22Rv1 (cell line): ENCODE results near the gene MRRF.

ENCODE experiments used
- H3K27ac ChIP-seq: fragments of 450-650 bp; 2 replicates; pipeline ENCODE4 v1.5.1; 2017
- CTCF ChIP-seq: fragments of 450-650 bp; IDR thresholded peaks from 2 replicates; pipeline ENCODE4 v1.5.1; 2017; ENCODE audit warnings: mild to moderate bottlenecking
- ZFX ChIP-seq: fragments of 450-650 bp; IDR thresholded peaks from 2 replicates; pipeline ENCODE4 v1.6.1; 2017; ENCODE audit warnings: antibody characterized with exemption, borderline replicate concordance

Gene MRRF

DNA sequence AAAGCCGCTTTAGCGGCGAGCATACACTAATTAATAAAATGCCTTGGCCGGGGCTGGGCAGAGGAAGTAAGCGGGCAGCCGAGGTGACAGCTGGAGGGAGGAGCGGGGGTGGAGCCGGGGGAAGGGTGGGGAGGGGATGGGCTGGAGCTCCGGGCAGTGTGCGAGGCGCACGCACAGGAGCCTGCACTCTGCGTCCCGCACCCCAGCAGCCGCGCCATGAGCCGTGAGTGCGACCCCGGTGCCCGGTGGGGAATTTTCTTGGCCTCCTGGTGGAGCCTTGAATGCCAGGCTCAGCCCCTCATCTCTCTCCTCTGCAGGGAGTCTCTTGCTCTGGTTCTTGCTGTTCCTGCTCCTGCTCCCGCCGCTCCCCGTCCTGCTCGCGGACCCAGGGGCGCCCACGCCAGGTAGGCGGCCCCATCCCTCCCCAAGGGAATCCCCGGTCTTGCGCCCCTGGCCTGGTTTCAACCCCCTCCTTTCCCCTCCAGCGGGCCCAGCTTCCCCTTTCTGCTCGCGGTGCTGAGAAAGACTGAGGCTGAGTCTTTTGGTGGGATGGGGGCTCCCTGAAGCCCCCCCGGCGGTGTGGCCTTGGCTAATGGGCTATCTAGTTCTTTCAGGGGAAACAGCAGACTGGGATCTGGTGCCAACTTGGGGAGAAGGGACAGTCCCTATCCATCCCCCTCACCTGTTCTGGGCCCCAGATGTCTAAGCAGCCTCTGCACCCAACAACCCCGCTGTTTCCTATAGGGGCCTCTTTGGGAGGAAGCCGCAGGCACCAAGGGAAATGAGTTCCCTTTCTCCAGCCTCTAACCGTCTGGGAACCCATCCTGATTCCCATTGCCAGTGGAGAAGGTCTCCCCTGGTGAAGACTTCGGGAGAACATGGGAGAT, 106.4 kb downstream of the MRRF start, which contains the start of gene PTGS1:
Gene PTGS1 (plus strand): TSS at position 156 of the 887 bp plus-strand sequence. CDS start 61 bp downstream, at position 217.
- H3K27ac ChIP-seq, result no peak within 1 kb of the TSS
- TF ChIP-seq ZFX (no peak), CTCF (no peak)

GRCh38 chr9:122371846-122372245, 107.2 kb downstream of the MRRF start:
- H3K27ac ChIP-seq, result no peak overlapping the region
- TF ChIP-seq ZFX, result no peak
- TF ChIP-seq CTCF, result no peak

DNA sequence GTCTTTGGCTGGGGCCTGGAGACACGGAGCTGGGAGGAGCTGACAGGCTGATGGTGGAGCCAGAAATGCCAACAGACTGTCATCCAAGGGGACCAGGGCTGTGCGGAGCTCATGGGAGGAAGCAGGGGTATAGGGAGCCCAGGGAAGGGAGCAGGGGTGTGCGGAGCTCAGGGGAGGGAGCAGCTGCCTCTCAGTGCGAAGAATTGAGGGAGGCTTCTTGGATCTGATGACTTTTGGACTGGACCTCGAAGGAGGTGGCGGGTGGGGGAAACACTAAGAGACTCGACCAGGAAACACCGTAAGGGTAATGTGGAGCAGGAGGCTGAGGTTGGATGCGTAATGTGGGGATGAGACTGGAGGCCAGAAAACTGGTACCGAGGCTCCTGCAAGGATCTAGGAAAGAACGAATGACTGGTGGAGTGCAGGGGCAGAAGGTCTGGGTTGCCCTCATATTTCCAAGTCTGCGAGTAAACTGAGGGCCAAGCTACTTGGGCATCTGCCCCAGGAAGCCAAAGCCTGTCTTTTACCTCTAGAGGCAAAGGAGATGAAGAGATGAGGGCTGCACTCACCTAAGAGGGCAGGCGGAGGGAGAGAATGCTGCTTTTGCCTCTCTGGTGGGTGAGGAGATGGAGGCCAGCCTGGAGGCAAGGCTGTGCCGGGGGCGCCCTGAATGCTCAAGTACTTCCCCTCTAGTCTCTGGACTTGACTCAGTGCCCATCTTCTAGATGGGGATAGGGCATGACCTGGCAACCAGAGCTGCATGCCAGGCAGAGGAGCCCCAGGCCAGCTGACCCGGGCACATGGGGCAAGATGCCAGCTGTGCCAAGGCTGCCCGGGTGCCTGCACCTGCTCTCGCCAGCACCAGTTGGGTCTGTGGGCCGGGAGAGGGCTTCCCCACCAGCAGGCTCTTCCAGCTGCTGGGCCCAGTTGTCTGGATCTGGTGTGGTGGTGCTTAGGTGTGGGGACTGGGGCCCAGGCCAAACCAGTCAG, 108.5 kb downstream of the MRRF start:
- no peak for TF ChIP-seq CTCF
- no peak for TF ChIP-seq ZFX
- no peak overlapping the region for H3K27ac ChIP-seq

DNA sequence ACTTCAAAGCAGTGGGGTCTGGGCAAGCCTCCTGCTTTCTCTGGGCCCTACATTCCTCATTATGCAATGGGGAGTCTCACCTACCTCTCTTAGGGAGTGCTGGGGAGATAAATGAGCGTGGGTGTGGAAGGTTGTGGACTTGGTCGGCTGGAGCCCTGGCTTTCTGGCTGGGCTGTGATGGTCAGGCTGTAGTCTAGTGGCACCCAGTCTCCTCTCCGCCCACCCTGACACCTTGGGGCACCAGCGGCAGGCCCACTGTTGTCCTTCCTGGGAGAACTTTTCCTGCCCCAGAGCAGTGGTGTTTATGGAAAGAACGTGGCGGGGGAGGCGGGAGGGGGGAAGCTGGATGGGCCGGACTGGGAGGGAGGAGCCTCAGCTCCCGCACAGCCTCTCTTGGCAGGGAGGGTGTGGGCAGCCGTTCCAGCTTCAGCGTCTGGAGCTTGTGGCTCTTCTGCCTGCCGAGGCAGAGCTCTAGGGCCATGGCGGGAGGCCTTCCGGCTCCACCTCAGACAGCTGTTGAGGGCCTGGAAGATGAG, 110.3 kb downstream of the MRRF start:
- H3K27ac ChIP-seq, result no peak overlapping the region
- TF ChIP-seq CTCF, result no peak
- no peak for TF ChIP-seq ZFX

DNA sequence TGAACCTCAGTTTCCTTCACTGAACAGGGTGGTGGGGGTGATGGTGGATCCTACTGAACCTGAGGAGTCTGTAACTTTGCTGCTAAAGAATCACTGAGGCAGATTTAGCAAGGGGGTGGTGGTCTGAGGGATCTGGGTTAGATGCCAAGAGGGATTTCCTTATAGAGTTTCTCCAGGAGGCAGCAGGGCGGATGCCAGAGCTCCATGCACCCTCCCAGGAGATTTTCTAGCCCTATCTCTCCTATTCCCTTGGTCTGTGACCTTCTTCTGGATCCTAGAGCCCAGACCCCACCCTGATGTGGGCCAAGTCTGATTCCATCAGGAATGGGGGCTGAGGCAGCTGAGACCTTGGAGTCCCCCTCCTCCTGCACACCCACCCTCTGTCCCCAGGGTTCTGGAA, 112.1 kb downstream of the MRRF start:
- H3K27ac ChIP-seq, result no peak overlapping the region
- TF ChIP-seq CTCF, result no peak
- no peak for TF ChIP-seq ZFX

DNA sequence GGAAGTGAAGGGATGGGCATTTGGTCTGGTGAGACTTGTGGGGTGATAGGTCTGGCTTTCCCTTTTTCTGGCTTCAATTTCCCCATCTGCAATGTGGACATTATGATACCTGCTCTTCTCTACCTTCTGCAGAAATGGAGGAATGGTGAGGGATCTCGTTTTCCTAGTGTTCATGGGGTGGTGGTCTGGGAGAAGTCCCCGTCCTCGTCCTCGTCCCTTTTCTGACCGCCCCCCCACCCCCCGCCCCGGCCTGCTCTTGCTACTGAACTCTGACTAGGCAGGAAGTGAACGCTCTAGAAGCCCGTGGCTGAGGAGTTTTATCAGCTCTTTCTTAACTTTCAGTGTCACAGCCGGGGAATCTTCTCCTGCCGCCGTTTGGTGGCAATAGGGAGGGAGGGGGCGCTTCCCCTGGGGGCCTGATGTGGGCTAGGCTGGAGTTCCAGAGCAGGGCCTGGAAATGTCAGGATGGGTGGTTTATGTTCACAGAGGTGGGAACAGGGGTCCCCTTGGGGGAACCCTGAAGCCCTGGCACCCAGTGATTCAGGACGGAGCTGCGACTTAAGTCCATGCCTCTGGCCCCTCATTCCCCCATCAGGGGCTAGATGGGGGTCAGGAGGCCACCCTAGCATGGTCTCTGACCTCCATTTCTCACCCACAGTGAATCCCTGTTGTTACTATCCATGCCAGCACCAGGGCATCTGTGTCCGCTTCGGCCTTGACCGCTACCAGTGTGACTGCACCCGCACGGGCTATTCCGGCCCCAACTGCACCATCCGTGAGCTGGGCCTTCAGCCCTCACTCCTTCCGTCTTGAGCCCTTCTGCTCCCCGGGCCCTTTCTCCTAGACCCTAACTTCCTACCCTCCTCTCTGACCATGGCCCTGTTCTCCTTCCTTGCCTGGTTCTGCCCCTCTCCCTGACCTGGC, 112.8 kb downstream of the MRRF start:
- no peak overlapping the region for H3K27ac ChIP-seq
- TF ChIP-seq ZFX (no peak), CTCF (no peak)
